MM.1S (cell line): ENCODE measurements around the gene GALNT8.

Experiments used
- DNase-seq: peaks from one replicate; pipeline ENCODE4 v3.0.0-alpha.2; 2015
- H2AFZ ChIP-seq: fragments of 300-600 bp; sonication (generic); 2 replicates; pipeline ENCODE4 v1.6.0; 2016; ENCODE audit warnings: antibody characterized with exemption, low read length
- H3F3A ChIP-seq: fragments of 300-600 bp; sonication (generic); 2 replicates; pipeline ENCODE4 v1.6.1; 2016; ENCODE audit warnings: mild to moderate bottlenecking, antibody characterized with exemption, low read length, moderate library complexity, mixed read lengths; ENCODE audit not compliant: insufficient read depth
- H3K27ac ChIP-seq: fragments of 300-600 bp; sonication (generic); 2 replicates; pipeline ENCODE4 v1.5.1; 2016; ENCODE audit warnings: mild to moderate bottlenecking, low read length
- H3K27me3 ChIP-seq: fragments of 300-600 bp; sonication (generic); replicated peaks from 2 replicates; pipeline ENCODE4 v1.6.0; 2016; ENCODE audit warnings: low read length; ENCODE audit not compliant: insufficient read depth
- H3K36me3 ChIP-seq: fragments of 300-600 bp; sonication (generic); replicated peaks from 2 replicates; pipeline ENCODE4 v1.6.1; 2016; ENCODE audit warnings: mild to moderate bottlenecking, low read length, mixed read lengths; ENCODE audit not compliant: insufficient read depth
- H3K4me1 ChIP-seq: fragments of 300-600 bp; sonication (generic); 2 replicates; pipeline ENCODE4 v1.6.1; 2016; ENCODE audit warnings: low read length, mixed read lengths
- H3K4me2 ChIP-seq: fragments of 300-600 bp; sonication (generic); 2 replicates; pipeline ENCODE4 v1.6.0; 2016; ENCODE audit warnings: low read depth, low read length
- H3K4me3 ChIP-seq: fragments of 300-600 bp; sonication (generic); 2 replicates; pipeline ENCODE4 v1.5.1; 2016; ENCODE audit warnings: low read length, mixed read lengths
- H3K79me2 ChIP-seq: fragments of 300-600 bp; sonication (generic); 2 replicates; pipeline ENCODE4 v1.6.1; 2016; ENCODE audit warnings: mixed run types, low read length, mixed read lengths
- H3K9ac ChIP-seq: fragments of 300-600 bp; sonication (generic); 2 replicates; pipeline ENCODE4 v1.6.1; 2016; ENCODE audit warnings: low read length, mixed read lengths
- H3K9me2 ChIP-seq: fragments of 300-600 bp; sonication (generic); replicated peaks from 2 replicates; pipeline ENCODE4 v1.6.1; 2016; ENCODE audit warnings: mild to moderate bottlenecking, low read length, mixed read lengths; ENCODE audit not compliant: insufficient read depth
- H3K9me3 ChIP-seq: fragments of 300-600 bp; sonication (generic); replicated peaks from 2 replicates; pipeline ENCODE4 v1.6.1; 2016; ENCODE audit warnings: mild to moderate bottlenecking, low read length, mixed read lengths; ENCODE audit not compliant: insufficient read depth
- H4K20me1 ChIP-seq: fragments of 300-600 bp; sonication (generic); 2 replicates; pipeline ENCODE4 v1.6.1; 2016; ENCODE audit warnings: mild to moderate bottlenecking, low read length, moderate library complexity, mixed read lengths; ENCODE audit not compliant: insufficient read depth
- CTCF ChIP-seq: fragments of 300-600 bp; sonication (generic); IDR thresholded peaks from 2 replicates; pipeline ENCODE4 v1.5.1; 2016; ENCODE audit warnings: antibody characterized with exemption, low read length, mixed read lengths
- EZH2 ChIP-seq: fragments of 300-600 bp; sonication (generic); optimal IDR thresholded peaks from 2 replicates; pipeline ENCODE3; 2017; ENCODE audit warnings: low read depth, mild to moderate bottlenecking, antibody characterized with exemption, low read length, mixed read lengths
- EZH2phosphoT487 ChIP-seq: fragments of 300-600 bp; sonication (generic); IDR thresholded peaks from 2 replicates; pipeline ENCODE4 v1.6.1; 2018; ENCODE audit warnings: antibody characterized with exemption, low read length

GALNT8 gene

DNA sequence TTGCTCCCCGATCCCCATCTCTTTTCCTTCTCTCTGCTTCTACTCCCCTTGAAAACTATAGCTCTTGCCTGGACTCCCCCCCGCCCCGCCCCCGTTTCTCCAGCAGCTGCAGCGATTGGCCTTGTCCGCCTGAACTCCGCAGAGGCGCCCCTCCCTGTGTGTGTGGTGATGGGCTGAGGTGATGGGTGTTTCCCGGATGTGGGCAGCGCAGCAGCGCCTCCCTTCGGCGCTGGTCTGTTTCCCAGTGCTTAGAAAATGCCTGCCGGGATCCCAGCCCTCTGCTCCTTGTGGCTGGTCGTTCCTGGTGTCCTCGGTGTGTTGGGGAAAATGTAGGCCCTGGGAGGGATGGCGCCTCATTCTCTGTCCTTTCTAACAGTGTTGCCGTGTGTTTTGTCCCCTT is 43.3 kb downstream of the GALNT8 start:
- DNase-seq = no peak
- no peaks in the 10 kb centered on the region for H3K9me3 ChIP-seq
- TF ChIP-seq EZH2phosphoT487 (no peak), CTCF (no peak), EZH2 (no peak)

GRCh38 chr12:4766445-4766844 is 46.2 kb downstream of the GALNT8 start:
- Histone ChIP-seq H3K4me3 (no peak overlapping the region), H3K9me2 (no peaks in the 10 kb centered on the region), H3K4me2 (no peak overlapping the region), H3K4me1 (no peaks in the 10 kb centered on the region), H3K79me2 (no peaks in the 10 kb centered on the region), H3K27me3 (no peaks in the 10 kb centered on the region), H3K36me3 (no peaks in the 10 kb centered on the region), H3K9ac (no peak overlapping the region), H4K20me1 (no peaks in the 10 kb centered on the region), H3K27ac (no peak overlapping the region), H3K9me3 (no peaks in the 10 kb centered on the region), H3F3A (no peaks in the 10 kb centered on the region), H2AFZ (no peak overlapping the region)
- TF ChIP-seq EZH2phosphoT487 (no peak), CTCF (no peak), EZH2 (no peak)
- no peak for DNase-seq

More for the DNA sequence above, 43.3 kb downstream of the GALNT8 start:
- Histone ChIP-seq H3K9ac (no peak overlapping the region), H4K20me1 (no peaks in the 10 kb centered on the region), H3K79me2 (no peaks in the 10 kb centered on the region), H3K27me3 (no peaks in the 10 kb centered on the region), H3K4me2 (no peak overlapping the region), H3K9me2 (no peaks in the 10 kb centered on the region), H3K4me3 (no peak overlapping the region), H3F3A (no peaks in the 10 kb centered on the region), H3K27ac (no peak overlapping the region), H3K4me1 (no peaks in the 10 kb centered on the region), H2AFZ (no peak overlapping the region), H3K36me3 (no peaks in the 10 kb centered on the region)

- no peak for DNase-seq
Observed at GRCh38 chr12:4767186-4767585, 47.0 kb downstream of the GALNT8 start.

More at GRCh38 chr12:4767186-4767585, 47.0 kb downstream of the GALNT8 start:
- H3K4me1 ChIP-seq = no peaks in the 10 kb centered on the region
- no peaks in the 10 kb centered on the region for H3K9me2 ChIP-seq
- H3K4me3 ChIP-seq = no peak overlapping the region
- H3K9me3 ChIP-seq = no peaks in the 10 kb centered on the region
- H4K20me1 ChIP-seq = no peaks in the 10 kb centered on the region
- no peak overlapping the region for H3K4me2 ChIP-seq
- no peaks in the 10 kb centered on the region for H3K36me3 ChIP-seq
- no peak overlapping the region for H3K9ac ChIP-seq
- H3K27me3 ChIP-seq = no peaks in the 10 kb centered on the region
- no peaks in the 10 kb centered on the region for H3F3A ChIP-seq
- no peak for TF ChIP-seq EZH2
- no peak for TF ChIP-seq EZH2phosphoT487
- TF ChIP-seq CTCF = no peak
- no peak overlapping the region for H3K27ac ChIP-seq
- H3K79me2 ChIP-seq = no peaks in the 10 kb centered on the region
- no peak overlapping the region for H2AFZ ChIP-seq
